Loucy (cell line): ENCODE results near the gene GRPEL2.

Experiments used
- H2AFZ ChIP-seq: fragments of 200-600 bp; sonication (generic); 2 replicates; pipeline ENCODE4 v1.6.0; 2016; ENCODE audit warnings: antibody characterized with exemption, mild to moderate bottlenecking, low read length, moderate library complexity
- H3F3A ChIP-seq: fragments of 200-600 bp; 2 replicates; pipeline ENCODE4 v1.6.0; 2016; ENCODE audit warnings: antibody characterized with exemption, low read depth, mild to moderate bottlenecking
- H3K27me3 ChIP-seq: fragments of 200-600 bp; sonication (generic); 2 replicates; pipeline ENCODE4 v1.6.1; 2014; ENCODE audit warnings: low read length, mild to moderate bottlenecking; ENCODE audit not compliant: insufficient read depth, poor library complexity, severe bottlenecking
- H3K36me3 ChIP-seq: fragments of 200-600 bp; sonication (generic); 2 replicates; pipeline ENCODE4 v1.6.1; 2016; ENCODE audit warnings: low read length; ENCODE audit not compliant: insufficient read depth
- H3K4me1 ChIP-seq: fragments of 200-600 bp; sonication (generic); 2 replicates; pipeline ENCODE4 v1.5.1; 2014; ENCODE audit warnings: low read length, mild to moderate bottlenecking; ENCODE audit not compliant: insufficient read depth, poor library complexity, severe bottlenecking
- H3K4me2 ChIP-seq: fragments of 200-600 bp; sonication (generic); 2 replicates; pipeline ENCODE4 v1.6.0; 2014; ENCODE audit warnings: antibody characterized with exemption, low read length, low read depth, mild to moderate bottlenecking; ENCODE audit not compliant: poor library complexity, severe bottlenecking
- H3K4me3 ChIP-seq: fragments of 200-600 bp; sonication (generic); 2 replicates; pipeline ENCODE4 v1.5.1; 2014; ENCODE audit warnings: low read length, mild to moderate bottlenecking, mixed read lengths; ENCODE audit not compliant: poor library complexity, severe bottlenecking
- H3K79me2 ChIP-seq: fragments of 200-600 bp; sonication (generic); 2 replicates; pipeline ENCODE4 v1.6.1; 2014; ENCODE audit warnings: low read length; ENCODE audit not compliant: insufficient read depth
- H3K9ac ChIP-seq: fragments of 200-600 bp; sonication (generic); 2 replicates; pipeline ENCODE4 v1.6.0; 2014; ENCODE audit warnings: mild to moderate bottlenecking, low read depth, low read length, moderate library complexity; ENCODE audit not compliant: poor library complexity, severe bottlenecking
- H3K9me2 ChIP-seq: fragments of 200-600 bp; sonication (generic); replicated peaks from 2 replicates; pipeline ENCODE4 v1.6.1; 2016; ENCODE audit warnings: low read depth, low read length, mixed read lengths
- H3K9me3 ChIP-seq: fragments of 200-600 bp; sonication (generic); 2 replicates; pipeline ENCODE4 v1.6.1; 2014; ENCODE audit warnings: mild to moderate bottlenecking, antibody characterized with exemption, low read length, low read depth; ENCODE audit not compliant: insufficient read depth
- H4K20me1 ChIP-seq: fragments of 200-600 bp; sonication (generic); 2 replicates; pipeline ENCODE4 v1.6.0; 2014; ENCODE audit warnings: antibody characterized with exemption, low read length, mild to moderate bottlenecking; ENCODE audit not compliant: insufficient read depth, poor library complexity, severe bottlenecking
- CTCF ChIP-seq: fragments of 200-600 bp; sonication (generic); conservative IDR thresholded peaks from 2 replicates; pipeline ENCODE4 v1.5.1; 2014; ENCODE audit warnings: mild to moderate bottlenecking, antibody characterized with exemption, low read length
- EZH2phosphoT487 ChIP-seq: fragments of 200-600 bp; IDR thresholded peaks from 2 replicates; pipeline ENCODE4 v1.6.1; 2018; ENCODE audit warnings: antibody characterized with exemption, mild to moderate bottlenecking, moderate library complexity, borderline replicate concordance

Gene GRPEL2

GRCh38 chr5:149364719-149365118 is 19.4 kb downstream of the GRPEL2 start:
- no peaks in the 10 kb centered on the region for H4K20me1 ChIP-seq
- H2AFZ ChIP-seq: no peak overlapping the region
- H3K79me2 ChIP-seq: peaks cover 2% of the 10 kb centered on the region; the same call in 1 of the 2 replicates
- no peaks in the 10 kb centered on the region for H3K9me2 ChIP-seq
- no peaks in the 10 kb centered on the region for H3K27me3 ChIP-seq
- H3K4me1 ChIP-seq: peaks cover 11% of the 10 kb centered on the region
- H3K9ac ChIP-seq: no peak overlapping the region
- TF ChIP-seq CTCF (no peak), EZH2phosphoT487 (no peak)
- no peaks in the 10 kb centered on the region for H3K9me3 ChIP-seq
- no peaks in the 10 kb centered on the region for H3K36me3 ChIP-seq
- H3F3A ChIP-seq: no peaks in the 10 kb centered on the region
- H3K4me3 ChIP-seq: no peak overlapping the region
- H3K4me2 ChIP-seq: no peak overlapping the region

GRCh38 chr5:149365418-149365817 is 20.1 kb downstream of the GRPEL2 start:
- Histone ChIP-seq H3K4me2 (no peak overlapping the region), H3K9me3 (no peaks in the 10 kb centered on the region), H3K4me3 (no peak overlapping the region), H3K4me1 (peaks cover 4% of the 10 kb centered on the region), H3K9me2 (no peaks in the 10 kb centered on the region), H4K20me1 (no peaks in the 10 kb centered on the region), H3K9ac (no peak overlapping the region), H3K27me3 (no peaks in the 10 kb centered on the region), H3F3A (no peaks in the 10 kb centered on the region), H3K79me2 (no peaks in the 10 kb centered on the region), H3K36me3 (no peaks in the 10 kb centered on the region), H2AFZ (no peak overlapping the region)
- no peak for TF ChIP-seq EZH2phosphoT487
- TF ChIP-seq CTCF: no peak

GRCh38 chr5:149366169-149366729 is 20.9 kb downstream of the GRPEL2 start:
- no peaks in the 10 kb centered on the region for H3K79me2 ChIP-seq
- H3K9ac ChIP-seq: no peak overlapping the region
- no peaks in the 10 kb centered on the region for H4K20me1 ChIP-seq
- no peak for TF ChIP-seq EZH2phosphoT487
- TF ChIP-seq CTCF: no peak
- H3K9me2 ChIP-seq: no peaks in the 10 kb centered on the region
- no peaks in the 10 kb centered on the region for H3K27me3 ChIP-seq
- no peaks in the 10 kb centered on the region for H3K9me3 ChIP-seq
- H3K4me2 ChIP-seq: no peak overlapping the region
- no peaks in the 10 kb centered on the region for H3K4me1 ChIP-seq
- H3K4me3 ChIP-seq: no peak overlapping the region
- H3K36me3 ChIP-seq: no peaks in the 10 kb centered on the region
- H2AFZ ChIP-seq: no peak overlapping the region
- no peaks in the 10 kb centered on the region for H3F3A ChIP-seq
